Adrenal gland (tissue), 12 donors: ENCODE results near the gene BSND. TPM values are rescaled to one million over a fixed set of nuclear protein-coding genes. Genes with fewer than 3 reads are reported as not detected.
"Not testable (repeated sequence)": the region's sequence is repeated elsewhere in the genome, so short reads cannot be mapped to it uniquely, and the experiment has no call there.

ENCODE experiments used
- DNase-seq, 7 donors: peaks; one replicate each; pipeline ENCODE4 v3.0.0-alpha.2; 2019 to 2020
- H3K27ac ChIP-seq, 5 donors: fragments of 200-600 bp; sonication (generic) in 4 of 5; 1 replicate in 3 of 5; 2 replicates in 2 of 5; pipeline versions ENCODE4 v1.5.1 to v1.8.0; 2016 to 2020; ENCODE audit warnings: mild to moderate bottlenecking in 1 of 5
- H3K27me3 ChIP-seq: fragments of 200-600 bp; 2 replicates; pipeline ENCODE4 v1.8.0; 2021
- H3K36me3 ChIP-seq, 2 donors: fragments of 200-600 bp; replicated peaks in 1 of 2; 1 replicate in 1 of 2; 2 replicates in 1 of 2; pipeline versions ENCODE4 v1.5.1 to v1.8.0; 2018 to 2022
- H3K4me1 ChIP-seq, 2 donors: fragments of 200-600 bp; replicated peaks in 1 of 2; 1 replicate in 1 of 2; 2 replicates in 1 of 2; pipeline versions ENCODE4 v1.5.1 to v1.8.0; 2018 to 2021
- H3K4me3 ChIP-seq, 4 donors: fragments of 200-600 bp; sonication (generic) in 3 of 4; one replicate each; pipeline ENCODE4 v1.5.1; 2016 to 2018
- H3K9me3 ChIP-seq, 3 donors: fragments of 200-600 bp; sonication (generic) in 1 of 3; replicated peaks in 1 of 3; 1 replicate in 2 of 3; 2 replicates in 1 of 3; pipeline versions ENCODE4 v1.5.1 to v1.8.0; 2016 to 2021
- POLR2A ChIP-seq, 2 donors: fragments of 450-650 bp; IDR thresholded peaks; one replicate each; pipeline ENCODE4 v1.6.1; 2017; ENCODE audit warnings: antibody characterized with exemption in 2 of 2, mild to moderate bottlenecking in 2 of 2, moderate library complexity in 1 of 2
- WGBS, 4 donors: extraction: QIAGEN DNeasy Blood & Tissue Kit in 2 of 4; methylation state at CpG; one replicate each; pipeline versions ENCODE4 v1.1.5 to v1.1.7; 2013 to 2017; 5-methylcytosine and 5-hydroxymethylcytosine counted together
- intact Hi-C, 2 donors: fragments of 100-400 bp; cut with DNase I; formaldehyde crosslinking; loops; one replicate each; pipeline versions ENCODE4 v1.14.1 to v1.15.0; 2022 to 2023
- polyA plus RNA-seq, 3 donors: library from polyadenylated mRNA; stranded (reverse); fragments of 200-250 nt in 2 of 3; fragments of 350-450 nt in 1 of 3; fragmentation: Illumina TruSeq in 1 of 3; extraction: RNeasy Lipid Tissue Mini Kit (QIAGEN cat#74804) in 1 of 3; gene quantifications; one replicate each; pipeline ENCODE4 v1.2.3, GENCODE V29; 2013 to 2014
- total RNA-seq, 9 donors: library from RNA; depleted of rRNA in 4 of 9; stranded (reverse); fragments of >200 nt in 4 of 9; fragments of 120-200 nt in 1 of 9; fragmentation: NEBNext Ultra II Directional in 1 of 9; extraction: Animal tissue kit (Norgen Biotek cat#: 25700) in 1 of 9; gene quantifications; one replicate each; pipeline versions ENCODE4 v1.1.0 to v1.2.4, GENCODE V29; 2013 to 2023
- TF ChIP-seq, protein P1 (sequence below), 6 experiments: fragments of 450-650 bp in 4 of 6; fragments of 200-600 bp in 2 of 6; sonication (generic) in 1 of 6; IDR thresholded peaks; 1 replicate in 5 of 6; 2 replicates in 1 of 6; pipeline versions ENCODE4 v1.5.1 to v1.8.0; 2016 to 2021; ENCODE audit warnings: antibody characterized with exemption in 6 of 6, mild to moderate bottlenecking in 2 of 6, moderate library complexity in 1 of 6
- donor health status: healthy with polysubstance abuse.
- donor health status: Bipolar disorder and iron deficiency.
- donor health status: DM: yes; HTN: yes; CAD: no.
- donor health status: DM: no; HTN: no; CAD: no.
- donor health status: DM: no; HTN: no; CAD: no.
- donor health status: DM: yes; HTN: yes; CAD: no.

Gene BSND
- total and polyA plus RNA-seq, 12 donors: 0.04 to 0.44 (median 0.08) TPM; not detected in 9

DNA sequence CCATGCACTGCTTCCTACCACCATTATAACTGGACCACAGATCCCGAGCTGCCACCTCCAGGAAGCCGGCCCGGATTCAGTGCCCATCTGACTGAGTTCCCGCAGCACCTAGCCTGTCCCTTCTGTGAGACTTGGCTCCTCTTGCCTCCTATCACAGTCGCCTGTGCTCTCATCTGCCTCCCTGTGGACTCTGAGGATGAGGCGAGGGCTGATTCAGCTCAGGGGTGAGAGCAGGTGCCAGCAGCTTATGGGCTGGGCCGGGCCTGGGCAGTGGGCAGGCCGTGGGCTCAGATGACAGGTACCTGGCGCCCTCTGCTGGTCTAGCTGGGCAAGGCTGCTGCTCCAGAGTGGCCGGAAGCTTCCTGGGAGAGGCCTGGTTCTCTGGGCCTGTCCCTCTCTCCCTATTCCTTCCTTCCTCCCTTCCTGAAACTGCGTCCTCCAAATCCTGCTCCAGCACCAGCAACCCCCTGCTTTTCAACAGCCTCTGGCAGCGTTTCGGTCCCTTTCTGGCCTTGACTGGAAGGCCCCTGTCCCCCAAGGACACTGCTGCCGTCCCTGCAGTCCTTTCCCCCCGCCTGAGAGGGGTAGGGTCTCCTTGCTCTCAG is 23.3 kb downstream of the BSND start:
- Histone ChIP-seq H3K9me3 (no peaks in the 10 kb centered on the region), H3K27ac (peak overlapping the region in 3 of 5 donors; percentile 36 to 72 (median 60)), H3K36me3 (no peaks in the 10 kb centered on the region), H3K4me3 (no peak overlapping the region), H3K27me3 (no peaks in the 10 kb centered on the region), H3K4me1 (no peaks in the 10 kb centered on the region)
- TF ChIP-seq, protein P1, sequence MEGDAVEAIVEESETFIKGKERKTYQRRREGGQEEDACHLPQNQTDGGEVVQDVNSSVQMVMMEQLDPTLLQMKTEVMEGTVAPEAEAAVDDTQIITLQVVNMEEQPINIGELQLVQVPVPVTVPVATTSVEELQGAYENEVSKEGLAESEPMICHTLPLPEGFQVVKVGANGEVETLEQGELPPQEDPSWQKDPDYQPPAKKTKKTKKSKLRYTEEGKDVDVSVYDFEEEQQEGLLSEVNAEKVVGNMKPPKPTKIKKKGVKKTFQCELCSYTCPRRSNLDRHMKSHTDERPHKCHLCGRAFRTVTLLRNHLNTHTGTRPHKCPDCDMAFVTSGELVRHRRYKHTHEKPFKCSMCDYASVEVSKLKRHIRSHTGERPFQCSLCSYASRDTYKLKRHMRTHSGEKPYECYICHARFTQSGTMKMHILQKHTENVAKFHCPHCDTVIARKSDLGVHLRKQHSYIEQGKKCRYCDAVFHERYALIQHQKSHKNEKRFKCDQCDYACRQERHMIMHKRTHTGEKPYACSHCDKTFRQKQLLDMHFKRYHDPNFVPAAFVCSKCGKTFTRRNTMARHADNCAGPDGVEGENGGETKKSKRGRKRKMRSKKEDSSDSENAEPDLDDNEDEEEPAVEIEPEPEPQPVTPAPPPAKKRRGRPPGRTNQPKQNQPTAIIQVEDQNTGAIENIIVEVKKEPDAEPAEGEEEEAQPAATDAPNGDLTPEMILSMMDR (IDR thresholded peaks at IDR 0.05): peak; percentile 79 to 96 (median 92)
- TF ChIP-seq POLR2A (IDR thresholded peaks at IDR 0.05): peak in 1 of 2 donors; percentile 34
- intact Hi-C loops: no loop called here
- WGBS, 4 donors: 25 to 44% (median 31%) methylated on average over 7 to 15 of the region's 15 CpGs
- peak; percentile 89 to 97 (median 96) for DNase-seq

DNA sequence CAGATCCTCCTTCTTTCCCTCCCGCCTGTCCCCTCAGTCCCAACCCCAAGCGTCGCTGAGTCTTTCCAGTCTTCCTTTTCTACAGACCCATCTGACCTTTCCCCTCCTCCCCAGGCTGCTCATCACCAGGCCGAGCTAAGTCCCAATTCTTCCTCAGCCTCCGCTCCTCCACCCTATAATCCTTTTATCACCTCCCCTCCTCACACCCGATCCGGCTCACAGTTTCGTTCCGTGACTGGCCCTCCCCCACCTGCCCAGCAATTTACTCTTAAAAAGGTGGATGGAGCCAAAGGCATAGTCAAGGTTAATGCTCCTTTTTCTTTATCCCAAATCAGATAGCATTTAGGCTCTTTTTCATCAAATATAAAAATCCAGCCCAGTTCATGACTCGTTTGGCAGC is 25.4 kb downstream of the BSND start:
- DNase-seq, intact Hi-C loops, H3K4me1 ChIP-seq, H3K36me3 ChIP-seq, H3K27ac ChIP-seq, H3K9me3 ChIP-seq, H3K4me3 ChIP-seq, H3K27me3 ChIP-seq: not testable (repeated sequence)
- WGBS, 4 donors: 78 to 86% (median 81%) methylated on average over 9 to 10 of the region's 10 CpGs

DNA sequence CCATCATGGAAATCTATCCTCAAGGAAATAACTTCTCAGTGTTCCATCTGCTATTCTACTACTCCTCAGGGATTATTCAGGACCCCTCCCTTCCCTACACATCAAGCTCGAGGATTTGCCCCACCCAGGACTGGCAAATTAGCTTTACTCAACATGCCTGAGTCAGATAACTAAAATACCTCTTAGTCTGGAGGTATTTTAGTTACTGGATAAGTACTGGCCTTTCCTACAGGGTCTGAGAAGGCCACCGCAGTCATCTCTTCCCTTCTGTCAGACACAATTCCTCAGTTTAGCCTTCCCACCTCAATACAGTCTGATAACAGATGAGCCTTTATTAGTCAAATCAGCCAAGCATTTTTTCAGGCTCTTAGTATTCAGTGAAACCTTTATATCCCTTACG is 27.9 kb downstream of the BSND start:
- H3K27ac ChIP-seq, H3K36me3 ChIP-seq, H3K9me3 ChIP-seq, H3K4me1 ChIP-seq, H3K4me3 ChIP-seq, intact Hi-C loops, H3K27me3 ChIP-seq, DNase-seq: not testable (repeated sequence)
- 86 to 96% (median 89%) methylated on average over 3 of the region's 3 CpGs for WGBS, 4 donors

DNA sequence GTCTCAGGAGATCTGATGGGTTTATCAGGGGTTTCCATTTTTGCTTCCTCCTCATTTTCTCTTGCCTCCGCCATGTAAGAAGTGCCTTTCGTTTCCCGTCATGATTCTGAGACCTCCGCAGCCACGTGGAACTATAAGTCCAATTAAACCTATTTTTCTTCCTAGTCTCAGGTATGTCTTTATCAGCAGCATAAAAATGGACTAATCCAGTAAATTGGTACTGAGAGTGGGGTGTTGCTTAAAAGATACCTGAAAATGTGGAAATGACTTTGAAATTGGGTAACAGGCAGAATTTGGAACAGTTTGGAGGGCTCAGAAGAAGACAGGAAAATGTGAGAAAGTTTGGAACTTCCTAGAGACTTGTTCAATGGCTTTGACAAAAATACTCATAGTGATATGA is 32.4 kb downstream of the BSND start:
- DNase-seq, H3K27ac ChIP-seq, H3K9me3 ChIP-seq, intact Hi-C loops, H3K4me1 ChIP-seq, H3K36me3 ChIP-seq, H3K4me3 ChIP-seq: not testable (repeated sequence)
- H3K27me3 ChIP-seq: peaks cover 25% of the 10 kb centered on the region
- WGBS, 4 donors: 96 to 99% (median 97%) methylated on average over 5 of the region's 5 CpGs

DNA sequence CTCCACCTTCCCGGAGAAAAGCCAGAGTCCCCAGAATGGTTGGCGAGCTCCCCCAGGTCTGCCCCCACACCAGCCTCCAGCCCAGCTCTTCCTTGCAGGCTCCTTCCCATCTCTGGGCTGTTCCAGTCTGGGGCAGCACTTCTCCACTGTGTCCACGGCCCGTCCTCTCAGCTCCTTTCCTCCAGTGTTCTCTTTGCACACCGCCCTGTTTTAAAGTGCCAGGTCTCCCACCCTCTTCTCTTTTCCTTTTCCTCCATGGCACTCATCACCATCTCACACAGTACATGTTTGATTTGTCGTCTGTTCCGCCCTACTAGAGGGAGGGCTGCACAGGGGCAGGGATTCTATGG is 34.5 kb downstream of the BSND start:
- H3K36me3 ChIP-seq: no peaks in the 10 kb centered on the region
- H3K4me1 ChIP-seq: no peaks in the 10 kb centered on the region
- intact Hi-C loops: no loop called here
- peaks cover 29% of the 10 kb centered on the region for H3K27me3 ChIP-seq
- no peak for TF ChIP-seq POLR2A (IDR thresholded peaks at IDR 0.05)
- TF ChIP-seq, protein P1 (IDR thresholded peaks at IDR 0.05): no peak
- no peak for DNase-seq
- no peak overlapping the region for H3K4me3 ChIP-seq
- WGBS, 4 donors: 69 to 85% (median 77%) methylated on average over 7 of the region's 7 CpGs
- no peak overlapping the region for H3K27ac ChIP-seq
- H3K9me3 ChIP-seq: no peaks in the 10 kb centered on the region

DNA sequence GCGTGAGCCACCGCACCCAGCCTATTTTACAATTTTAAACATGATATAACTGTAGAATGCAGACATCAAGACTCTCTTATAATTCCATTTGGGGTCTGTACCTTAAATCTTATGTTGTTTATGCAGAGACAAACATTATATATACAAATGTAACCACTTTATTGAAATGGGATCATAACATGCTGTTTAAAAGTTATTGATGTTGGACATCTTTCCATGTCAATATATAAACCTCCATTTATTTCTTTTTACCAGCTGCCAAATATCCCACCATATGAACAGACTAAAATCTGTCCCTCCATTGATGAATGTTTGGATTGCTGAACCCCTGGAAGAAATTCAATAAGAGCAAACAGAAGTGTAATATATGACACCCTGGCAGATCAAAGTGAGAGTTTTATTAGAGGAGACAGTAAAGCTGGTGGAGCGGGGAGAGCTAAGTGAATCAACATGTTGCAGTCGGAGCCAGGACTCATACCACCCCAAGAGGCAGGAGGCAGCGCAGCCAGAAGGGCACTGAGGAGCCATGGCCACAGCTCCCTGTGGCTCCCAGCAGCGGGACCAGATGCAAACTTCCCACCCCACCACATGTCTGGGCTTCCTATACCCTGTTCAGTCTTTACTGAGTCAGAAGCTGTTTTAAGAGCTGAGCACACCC is 35.9 kb downstream of the BSND start:
- H3K4me3 ChIP-seq: no peak overlapping the region
- H3K9me3 ChIP-seq: no peaks in the 10 kb centered on the region
- WGBS, 4 donors: 77 to 87% (median 86%) methylated on average over 6 of the region's 6 CpGs
- H3K27me3 ChIP-seq: peaks cover 43% of the 10 kb centered on the region
- TF ChIP-seq POLR2A (IDR thresholded peaks at IDR 0.05): no peak
- TF ChIP-seq, protein P1 (IDR thresholded peaks at IDR 0.05): no peak
- DNase-seq: no peak
- intact Hi-C loops: no loop called here
- no peaks in the 10 kb centered on the region for H3K36me3 ChIP-seq
- no peak overlapping the region for H3K27ac ChIP-seq
- H3K4me1 ChIP-seq: peaks cover 0 to 3% of the 10 kb centered on the region in 2 donors
